Fibroblast of peridontal ligament (primary cell): Measurements from ENCODE around the gene RNF121.

Source experiments
- DNase-seq: peaks from one replicate; pipeline ENCODE4 v3.0.0-alpha.2; 2010; ENCODE audit errors: extremely low read depth

The RNF121 gene

DNA sequence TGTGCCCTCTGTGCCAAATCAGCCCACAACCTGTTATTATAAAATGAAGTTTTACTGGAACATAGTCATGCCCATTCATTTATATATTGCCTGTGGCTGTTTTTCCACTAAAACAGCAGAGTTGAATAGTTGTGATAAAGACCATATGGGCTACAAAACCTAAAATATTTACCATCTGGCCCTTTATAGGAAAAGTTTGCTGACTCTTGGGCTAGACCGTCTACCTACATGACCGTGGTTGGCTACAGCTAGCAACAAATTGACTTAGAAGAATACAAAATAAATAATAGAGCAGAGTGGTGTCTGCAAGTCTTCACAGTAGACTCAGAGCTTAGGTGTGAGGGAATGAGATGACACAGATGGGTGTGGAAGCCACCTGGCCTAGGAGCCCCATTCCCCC, 58.7 kb downstream of the RNF121 start:
- no peak for DNase-seq

DNA sequence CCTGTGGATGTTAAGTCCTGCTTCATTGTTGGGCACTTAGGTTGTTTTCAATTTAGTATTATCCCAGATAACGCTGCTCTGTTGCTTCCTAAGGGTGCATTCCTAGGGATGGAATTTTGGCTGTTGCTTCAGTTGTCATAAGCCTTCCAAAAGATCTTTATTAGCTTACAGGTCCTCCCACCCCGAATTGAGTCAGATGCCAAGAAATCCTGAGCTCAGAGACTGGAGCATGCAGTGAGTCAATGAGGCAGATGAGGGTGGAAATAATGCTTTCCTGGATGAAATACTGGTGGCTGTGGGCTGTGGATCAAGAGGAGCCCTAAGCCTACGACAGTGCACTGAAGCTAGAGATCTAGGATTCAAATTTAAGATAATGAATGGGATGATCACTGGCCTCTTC, 59.2 kb downstream of the RNF121 start:
- DNase-seq = peak; percentile 85

DNA sequence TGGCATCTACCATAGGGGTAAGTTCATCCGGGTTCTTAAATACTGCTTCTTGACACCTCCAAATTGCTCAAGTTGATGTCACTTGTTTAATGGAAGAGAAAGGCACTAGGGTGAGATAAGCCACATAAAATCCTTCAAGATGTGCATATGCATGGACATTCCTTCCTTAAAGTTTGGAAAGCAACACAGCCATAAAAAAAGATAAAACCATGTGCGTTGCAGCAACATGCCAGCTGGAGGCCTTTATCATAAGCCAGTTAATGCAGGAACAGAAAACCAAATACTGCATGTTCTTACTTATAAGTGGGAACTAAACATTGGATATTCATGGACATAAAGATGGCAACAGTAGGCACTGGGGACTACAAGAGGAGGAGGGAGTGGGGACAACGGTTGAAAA, 61.9 kb downstream of the RNF121 start:
- no peak for DNase-seq

DNA sequence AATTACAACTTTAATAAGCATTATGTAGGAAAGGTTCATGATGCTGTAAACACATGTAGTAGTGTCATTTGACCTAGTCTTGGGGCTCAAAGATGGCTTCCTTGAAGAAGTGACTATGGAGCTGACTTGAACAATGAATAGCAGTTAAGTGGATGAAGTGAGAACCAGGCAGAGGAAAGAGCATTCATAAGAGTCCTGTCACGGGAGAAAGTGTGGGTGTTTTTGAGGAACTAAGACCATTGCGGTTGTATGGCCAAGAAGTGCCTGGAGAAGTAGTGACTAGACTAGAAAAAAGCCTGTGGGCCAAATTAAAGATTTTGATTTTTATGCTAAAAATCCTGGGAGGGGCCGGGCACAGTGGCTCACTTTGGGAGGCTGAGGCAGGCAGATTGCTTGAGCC, 62.6 kb downstream of the RNF121 start:
- no peak for DNase-seq

DNA sequence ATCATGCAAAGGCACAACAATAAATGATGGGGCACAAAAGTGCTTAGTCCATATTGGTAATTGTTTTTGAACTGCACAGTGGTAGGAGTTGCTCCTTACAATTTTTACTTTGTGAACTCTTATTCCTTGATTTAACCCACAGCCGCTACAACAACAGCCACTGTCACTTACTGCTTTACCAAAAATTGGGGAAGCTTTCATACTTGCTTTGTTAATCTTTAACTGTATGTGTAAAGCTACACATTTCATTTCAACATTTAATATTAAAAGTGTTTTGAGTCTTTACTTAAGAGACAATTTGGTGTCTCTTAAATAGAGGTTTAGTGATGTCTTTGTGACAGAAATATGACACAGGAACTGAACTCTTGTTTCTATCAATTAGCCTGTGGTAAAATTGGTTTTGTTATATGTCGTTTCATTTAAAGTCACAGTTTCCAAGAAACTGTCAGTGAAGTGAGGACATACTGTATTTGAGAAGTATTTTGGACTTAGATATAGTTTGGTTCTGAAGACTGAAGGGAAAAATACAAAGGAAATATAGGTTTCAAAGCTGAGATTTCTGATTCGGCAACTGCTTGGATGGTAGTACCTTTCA, 63.4 kb downstream of the RNF121 start:
- no peak for DNase-seq

DNA sequence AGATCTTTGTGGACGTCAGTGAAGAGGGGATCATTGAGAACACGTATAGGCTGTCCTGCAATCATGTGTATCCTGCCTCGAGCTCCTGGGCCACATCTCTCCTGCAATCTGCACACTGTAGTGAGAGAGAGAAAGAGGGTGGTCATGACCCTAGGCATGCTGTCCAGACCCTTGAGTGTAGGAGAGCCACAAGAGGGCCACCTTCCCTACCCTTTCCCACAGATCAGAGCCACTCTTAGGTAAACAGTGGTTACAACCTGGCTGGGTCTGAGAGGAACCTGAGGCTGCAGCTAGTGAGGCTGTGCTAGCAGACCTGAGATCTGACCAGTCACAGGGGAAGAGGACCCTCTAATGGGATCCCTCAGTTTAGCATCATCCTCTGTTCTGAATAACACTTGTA, 65.9 kb downstream of the RNF121 start:
- no peak for DNase-seq

DNA sequence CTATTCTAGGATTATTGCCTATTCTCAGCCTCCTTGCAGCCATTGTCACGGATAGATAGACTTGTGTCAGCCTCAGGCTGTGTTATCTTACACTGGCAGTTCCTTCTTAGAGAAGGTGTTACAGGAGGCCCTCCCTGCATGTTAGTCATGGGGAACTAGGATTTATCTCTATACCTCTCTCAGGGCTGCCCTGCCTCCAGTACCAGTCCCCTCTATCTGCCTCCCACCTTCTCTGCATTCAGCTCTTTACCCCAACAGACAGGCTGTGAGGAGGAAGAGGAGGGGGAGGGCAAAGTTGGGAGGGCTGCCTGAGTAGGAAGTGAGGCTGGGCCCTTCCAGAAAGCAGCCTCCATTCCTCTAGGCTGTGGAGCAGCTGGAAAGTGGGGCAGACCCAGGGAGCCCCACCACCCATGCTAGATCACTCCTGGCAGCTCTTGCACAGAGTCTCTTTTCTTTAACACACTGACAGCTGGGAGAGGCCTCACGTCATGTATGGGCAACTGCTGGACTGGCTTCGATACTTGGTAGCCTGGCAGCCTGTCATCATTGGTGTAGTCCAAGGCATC, 67.0 kb downstream of the RNF121 start:
- no peak for DNase-seq

DNA sequence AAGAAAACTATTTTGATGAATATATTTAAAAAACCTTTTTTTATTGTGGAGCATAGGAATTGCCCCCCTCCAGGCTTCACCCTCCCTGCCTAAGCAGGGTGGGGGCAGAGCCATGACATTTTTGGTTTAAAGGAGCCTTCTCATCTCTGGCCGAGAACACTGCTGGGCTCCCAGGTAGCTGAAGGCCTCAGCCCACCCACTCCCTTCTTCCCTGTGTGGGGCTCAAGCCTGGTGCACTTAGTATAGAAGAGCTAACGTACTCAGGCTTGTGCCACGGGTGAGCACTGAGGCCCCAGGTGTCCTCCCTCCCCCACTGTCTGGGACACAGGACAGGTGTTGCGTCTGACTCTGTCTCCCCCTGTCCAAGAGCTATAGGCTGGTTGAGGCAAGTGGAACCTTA, 67.7 kb downstream of the RNF121 start:
- DNase-seq = no peak

DNA sequence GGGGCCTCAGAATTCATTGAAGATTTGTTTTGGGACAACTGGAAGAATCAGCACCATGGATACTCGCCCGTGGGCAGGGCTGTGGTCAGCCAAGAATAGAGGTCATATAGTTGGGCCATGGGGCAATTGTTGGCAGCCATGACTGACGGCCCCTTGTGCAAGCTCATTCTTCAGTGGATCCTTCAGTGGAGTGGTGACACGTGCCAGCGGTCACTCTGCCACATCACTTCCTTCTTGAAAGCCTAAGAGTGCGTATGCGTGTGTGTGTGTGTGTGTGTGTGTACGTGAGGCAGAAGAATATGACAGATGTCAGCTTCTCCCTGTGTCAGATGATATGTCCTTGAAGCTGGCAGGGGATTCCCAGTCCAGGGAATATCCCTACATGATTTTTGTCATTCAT, 68.1 kb downstream of the RNF121 start:
- DNase-seq = no peak

DNA sequence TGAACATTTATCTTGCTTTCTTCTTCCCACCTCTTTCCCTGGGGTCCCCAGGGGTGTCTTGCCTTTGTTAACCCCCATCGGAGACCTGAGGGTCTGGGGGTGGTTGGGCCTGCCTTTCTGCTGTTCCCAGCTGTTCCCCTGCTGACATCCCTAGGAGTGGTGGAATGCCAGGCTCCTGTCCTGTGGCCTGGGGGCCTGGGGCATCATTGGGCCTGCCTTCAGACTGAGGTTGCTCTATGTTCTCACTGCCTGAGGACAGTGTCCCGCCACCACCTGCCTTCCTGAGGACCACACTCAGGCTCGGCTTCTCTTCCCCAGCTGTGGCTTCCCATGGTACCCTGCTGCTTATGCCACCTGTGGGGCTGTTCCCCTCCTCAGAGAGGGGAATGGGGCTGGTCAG, 68.7 kb downstream of the RNF121 start:
- DNase-seq = no peak

DNA sequence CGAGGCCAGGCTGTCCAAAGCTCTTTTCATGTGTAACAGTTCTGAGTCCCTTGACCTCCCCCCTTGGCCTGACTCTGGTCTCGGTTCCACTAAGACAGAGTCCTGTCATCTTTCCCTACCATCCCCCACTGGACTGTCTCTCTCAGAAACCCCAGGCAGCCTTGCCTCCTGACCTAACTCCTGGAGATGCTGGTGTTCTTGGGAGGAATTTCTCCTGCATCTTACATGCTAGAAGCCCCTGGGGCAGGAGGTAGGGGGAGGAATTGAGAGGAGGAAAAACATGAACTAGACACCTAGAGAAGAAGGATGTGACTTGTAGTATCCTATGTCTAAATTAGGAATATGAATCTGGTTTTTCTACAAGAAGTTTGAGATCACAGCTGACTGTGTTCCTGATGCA, 69.2 kb downstream of the RNF121 start:
- DNase-seq = no peak

DNA sequence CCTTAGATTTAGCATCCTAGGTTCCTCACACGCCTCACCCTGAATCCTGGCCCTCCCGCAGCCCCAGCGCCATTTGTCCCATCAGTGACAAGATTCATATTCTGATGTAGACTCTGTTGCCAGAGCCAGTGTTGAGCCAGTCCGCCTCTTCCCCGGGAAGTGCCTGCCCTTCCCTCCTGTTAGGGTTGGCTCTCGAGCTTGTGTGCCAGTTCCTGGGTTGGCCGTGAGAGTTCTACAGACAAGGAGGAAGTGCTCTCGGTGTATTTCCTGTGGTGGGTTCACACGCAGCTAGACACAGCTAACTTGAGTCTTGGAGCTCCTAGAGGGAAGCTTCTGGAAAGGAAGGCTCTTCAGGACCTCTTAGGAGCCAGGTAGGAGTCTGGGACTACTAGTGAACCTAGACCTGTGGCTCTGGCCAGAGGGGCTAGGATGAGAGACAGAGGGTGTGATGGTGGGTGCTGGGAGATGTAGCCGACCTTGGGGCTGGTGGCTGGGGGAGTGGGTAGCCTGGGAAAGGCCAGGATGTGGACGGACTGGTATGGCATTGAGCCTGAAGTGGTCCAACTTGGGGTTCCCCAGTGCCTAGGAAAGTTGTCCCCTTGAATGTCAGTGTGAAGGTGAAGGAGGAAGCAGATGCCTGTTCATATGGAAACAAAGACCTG, 69.9 kb downstream of the RNF121 start, which contains the start of gene IL18BP:
TSS of gene IL18BP (plus strand) at position 261 of the 662 bp plus-strand sequence. CDS start 1,076 bp downstream, outside the sequence.
- DNase-seq = no peak

DNA sequence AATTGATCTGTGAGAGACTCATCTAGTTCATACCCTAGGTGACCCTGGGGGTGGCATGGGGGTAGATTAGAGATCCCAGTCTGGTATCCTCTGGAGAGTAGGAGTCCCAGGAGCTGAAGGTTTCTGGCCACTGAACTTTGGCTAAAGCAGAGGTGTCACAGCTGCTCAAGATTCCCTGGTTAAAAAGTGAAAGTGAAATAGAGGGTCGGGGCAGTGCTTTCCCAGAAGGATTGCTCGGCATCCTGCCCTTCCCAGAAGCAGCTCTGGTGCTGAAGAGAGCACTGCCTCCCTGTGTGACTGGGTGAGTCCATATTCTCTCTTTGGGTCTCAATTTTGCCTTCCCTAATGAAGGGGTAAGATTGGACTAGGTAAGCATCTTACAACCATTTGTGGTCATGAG, 70.5 kb downstream of the RNF121 start:
- DNase-seq = peak; percentile 70

DNA sequence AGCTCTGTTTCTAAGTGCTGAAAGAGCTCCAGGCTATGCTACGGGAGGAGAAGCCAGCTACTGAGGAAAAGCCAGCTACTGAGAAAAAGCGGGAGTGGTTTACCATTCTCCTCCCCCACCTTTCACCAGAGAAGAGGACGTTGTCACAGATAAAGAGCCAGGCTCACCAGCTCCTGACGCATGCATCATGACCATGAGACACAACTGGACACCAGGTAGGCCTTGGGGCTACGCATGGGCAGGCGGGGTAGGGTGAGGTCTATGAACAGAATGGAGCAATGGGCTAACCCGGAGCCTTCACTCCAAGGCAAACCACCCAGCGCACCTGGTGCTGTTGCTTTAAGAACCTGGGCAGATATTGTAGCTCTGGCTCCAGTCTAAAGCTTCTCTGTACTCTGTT, 71.0 kb downstream of the RNF121 start:
- no peak for DNase-seq

DNA sequence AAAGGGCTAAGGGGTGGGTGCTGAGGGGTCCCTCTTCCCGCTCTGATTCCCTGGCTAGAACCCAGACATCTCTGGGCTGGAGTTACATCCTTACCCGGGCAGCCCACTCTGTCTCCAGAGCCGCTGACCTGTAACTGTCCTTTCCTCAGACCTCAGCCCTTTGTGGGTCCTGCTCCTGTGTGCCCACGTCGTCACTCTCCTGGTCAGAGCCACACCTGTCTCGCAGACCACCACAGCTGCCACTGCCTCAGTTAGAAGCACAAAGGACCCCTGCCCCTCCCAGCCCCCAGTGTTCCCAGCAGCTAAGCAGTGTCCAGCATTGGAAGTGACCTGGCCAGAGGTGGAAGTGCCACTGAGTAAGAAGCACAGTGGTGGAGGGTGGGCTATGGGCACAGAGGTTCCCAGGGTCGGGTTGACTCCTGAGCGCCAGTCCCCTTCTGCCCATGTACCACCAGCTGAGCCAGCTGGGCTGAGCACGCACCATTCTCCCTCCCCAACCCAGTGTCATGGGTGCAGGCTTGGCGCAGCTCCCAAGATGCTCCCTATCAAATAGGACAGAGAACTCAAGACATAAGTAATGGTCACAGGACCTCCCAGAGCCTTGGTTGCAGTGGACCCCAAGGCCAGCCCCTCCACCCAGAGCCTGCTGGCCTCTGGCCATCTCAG, 71.5 kb downstream of the RNF121 start:
- DNase-seq = no peak

DNA sequence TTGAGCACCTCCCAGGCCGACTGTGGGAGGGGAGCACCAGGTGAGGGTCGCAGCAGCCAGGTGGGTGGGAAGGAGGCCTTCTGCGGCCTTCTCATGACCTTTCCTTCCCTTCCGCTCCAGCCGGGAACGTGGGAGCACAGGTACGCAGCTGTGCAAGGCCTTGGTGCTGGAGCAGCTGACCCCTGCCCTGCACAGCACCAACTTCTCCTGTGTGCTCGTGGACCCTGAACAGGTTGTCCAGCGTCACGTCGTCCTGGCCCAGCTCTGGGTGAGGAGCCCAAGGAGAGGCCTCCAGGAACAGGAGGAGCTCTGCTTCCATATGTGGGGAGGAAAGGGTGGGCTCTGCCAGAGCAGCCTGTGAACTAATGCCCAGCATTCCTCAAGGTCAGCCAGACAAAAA, 72.4 kb downstream of the RNF121 start:
- no peak for DNase-seq

DNA sequence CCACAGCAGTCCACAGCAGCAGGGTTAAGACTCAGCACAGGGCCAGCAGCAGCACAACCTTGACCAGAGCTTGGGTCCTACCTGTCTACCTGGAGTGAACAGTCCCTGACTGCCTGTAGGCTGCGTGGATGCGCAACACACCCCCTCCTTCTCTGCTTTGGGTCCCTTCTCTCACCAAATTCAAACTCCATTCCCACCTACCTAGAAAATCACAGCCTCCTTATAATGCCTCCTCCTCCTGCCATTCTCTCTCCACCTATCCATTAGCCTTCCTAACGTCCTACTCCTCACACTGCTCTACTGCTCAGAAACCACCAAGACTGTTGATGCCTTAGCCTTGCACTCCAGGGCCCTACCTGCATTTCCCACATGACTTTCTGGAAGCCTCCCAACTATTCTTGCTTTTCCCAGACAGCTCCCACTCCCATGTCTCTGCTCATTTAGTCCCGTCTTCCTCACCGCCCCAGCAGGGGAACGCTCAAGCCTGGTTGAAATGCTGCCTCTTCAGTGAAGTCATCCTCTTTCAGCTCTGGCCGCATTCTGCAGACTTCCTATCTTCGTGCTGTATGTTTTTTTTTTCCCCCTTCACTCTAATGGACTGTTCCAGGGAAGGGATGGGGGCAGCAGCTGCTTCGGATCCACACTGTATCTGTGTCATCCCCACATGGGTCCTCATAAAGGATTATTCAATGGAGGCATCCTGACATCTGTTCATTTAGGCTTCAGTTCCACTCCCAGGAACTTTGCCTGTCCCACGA, 73.2 kb downstream of the RNF121 start:
- no peak for DNase-seq

DNA sequence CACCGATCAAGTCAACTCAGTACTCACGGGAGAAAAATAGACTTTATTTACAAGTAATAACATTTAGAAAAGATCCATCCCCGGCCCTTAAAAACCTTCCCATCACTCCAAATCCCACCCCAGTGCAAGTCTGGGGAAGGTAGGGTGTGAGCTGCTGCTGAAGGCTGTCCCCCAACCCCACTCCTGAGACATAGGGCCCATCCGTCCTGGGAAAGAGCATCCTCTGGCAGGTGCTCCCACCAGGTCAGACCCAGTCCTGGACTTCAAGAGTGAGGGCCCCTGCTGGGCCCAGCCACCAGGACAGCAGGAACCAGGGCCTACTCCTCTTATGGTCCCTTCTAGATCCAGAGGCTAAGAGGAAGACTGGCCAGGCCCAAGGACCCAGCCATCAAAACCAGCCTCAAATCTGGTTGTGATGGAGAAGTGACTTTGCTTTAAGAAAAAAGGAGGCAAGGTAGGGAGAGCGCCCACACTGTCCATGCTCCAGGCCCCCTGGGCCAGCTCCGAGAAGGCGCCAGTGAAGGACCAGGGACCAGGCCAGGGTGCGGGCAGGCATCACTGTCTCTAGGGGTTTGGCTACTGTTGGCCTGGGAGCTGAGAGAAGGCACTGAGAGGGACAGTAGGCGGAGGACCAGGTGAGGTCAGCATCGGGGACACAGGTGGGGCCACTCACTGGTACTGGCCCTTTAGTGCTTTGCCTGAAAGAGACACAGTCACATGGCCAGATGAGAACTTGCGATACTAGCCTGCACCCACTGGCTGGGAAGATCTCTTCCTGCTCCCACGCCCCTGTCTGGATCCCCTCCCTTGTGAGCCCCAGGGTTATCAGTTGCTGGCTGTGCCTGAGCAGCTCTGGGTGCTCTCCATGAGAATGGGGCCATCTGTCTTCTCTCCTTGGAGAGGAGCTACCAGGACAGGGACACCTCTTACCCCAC, 74.3 kb downstream of the RNF121 start:
- no peak for DNase-seq

DNA sequence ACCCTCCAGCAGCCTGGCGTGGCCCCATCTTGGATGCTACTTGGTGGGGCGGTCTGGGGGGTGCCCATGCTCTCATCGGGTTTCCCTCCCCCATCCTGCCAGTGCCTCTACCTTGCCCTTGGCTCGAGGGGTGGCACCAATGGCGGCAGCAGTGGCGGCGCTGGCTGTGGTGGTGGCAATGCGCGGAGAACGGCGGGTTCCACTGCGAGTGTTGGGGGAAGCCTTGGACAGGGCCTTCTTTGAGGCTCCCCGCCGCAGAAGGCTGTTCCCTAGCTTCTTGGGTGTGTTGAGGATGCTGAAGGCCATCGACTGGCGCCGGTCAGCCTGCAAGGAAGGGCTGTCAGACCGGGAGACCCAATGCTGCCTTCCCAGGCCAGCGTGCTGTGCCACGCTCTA, 74.9 kb downstream of the RNF121 start:
- no peak for DNase-seq

DNA sequence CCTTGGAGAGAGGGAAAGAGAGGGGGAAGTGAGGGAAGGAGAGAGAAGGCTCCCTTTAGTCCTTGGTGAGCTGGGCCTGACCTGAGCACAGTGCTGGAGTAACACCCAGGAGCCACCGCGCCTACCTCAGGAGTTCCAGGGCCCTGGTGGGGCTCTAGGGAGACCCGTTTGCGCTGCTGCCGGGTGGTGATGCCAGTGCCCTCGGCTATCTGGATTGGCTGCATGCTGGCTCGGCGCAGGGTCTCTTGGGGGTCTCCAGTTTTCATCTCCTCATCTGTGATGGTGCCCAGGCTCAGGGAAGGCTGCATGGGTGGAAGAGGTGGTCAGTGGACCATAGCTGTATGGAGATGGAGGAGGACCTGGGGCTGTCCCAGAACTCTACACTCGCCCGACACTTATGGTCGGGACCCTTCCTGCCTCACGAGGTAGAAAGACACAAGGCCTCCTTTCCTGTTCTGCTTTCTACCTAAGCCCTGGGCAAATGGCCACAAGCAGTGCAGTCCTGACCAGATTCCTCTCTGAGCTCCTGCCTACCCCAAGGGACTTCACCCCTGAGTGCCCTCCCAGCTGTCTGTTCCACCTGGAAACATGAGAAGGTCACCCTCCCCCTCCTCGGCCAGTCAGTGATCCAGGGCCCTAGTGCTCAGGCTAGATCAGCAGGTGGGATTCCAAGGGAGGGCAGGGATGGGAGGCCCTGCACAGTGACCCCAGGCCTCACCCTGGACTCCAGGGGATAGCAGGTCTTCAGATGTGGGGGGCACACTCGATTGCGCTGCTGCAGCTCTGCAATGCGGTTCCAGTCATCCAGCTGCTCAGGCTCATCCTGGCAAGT, 75.9 kb downstream of the RNF121 start:
- no peak for DNase-seq
